SIG-M5 treated with dmso at 0.1 percent for 504 hours (cell line): ENCODE results near the gene LAMTOR3.
A peak's percentile ranks its signal among the peaks of the same experiment; 100 is the strongest.

Experiments used
- DNase-seq: peaks from one replicate; lab custom pipeline; 2025; ENCODE audit not compliant: unreplicated experiment; lab: John Stamatoyannopoulos, UW

Gene LAMTOR3

GRCh38 chr4:99863804-99864203 is 30.4 kb downstream of the LAMTOR3 start:
- no peak for DNase-seq

- DNase-seq, result no peak
Observed at GRCh38 chr4:99861120-99861905, 32.9 kb downstream of the LAMTOR3 start.

- DNase-seq, result no peak
Observed at GRCh38 chr4:99860521-99860920, 33.7 kb downstream of the LAMTOR3 start.

- no peak for DNase-seq
Observed at GRCh38 chr4:99859618-99860017, 34.6 kb downstream of the LAMTOR3 start.

GRCh38 chr4:99857307-99857706 is 36.9 kb downstream of the LAMTOR3 start:
- DNase-seq, result peak; percentile 93

- peak; percentile 88 for DNase-seq
Observed at GRCh38 chr4:99856166-99856565, 38.1 kb downstream of the LAMTOR3 start.

- DNase-seq, result peak; percentile 92
Observed at GRCh38 chr4:99855678-99856077, 38.5 kb downstream of the LAMTOR3 start.

- no peak for DNase-seq
Observed at GRCh38 chr4:99853999-99854398, 40.2 kb downstream of the LAMTOR3 start.

- no peak for DNase-seq
Observed at GRCh38 chr4:99853190-99853589, 41.0 kb downstream of the LAMTOR3 start.

- no peak for DNase-seq
Observed at GRCh38 chr4:99852199-99852749, 42.0 kb downstream of the LAMTOR3 start.

GRCh38 chr4:99848591-99849001 is 45.6 kb downstream of the LAMTOR3 start:
- no peak for DNase-seq

GRCh38 chr4:99847362-99847976 is 46.8 kb downstream of the LAMTOR3 start:
- peak; percentile 71 for DNase-seq

- DNase-seq, result no peak
Observed at GRCh38 chr4:99846891-99847290, 47.3 kb downstream of the LAMTOR3 start.

- no peak for DNase-seq
Observed at GRCh38 chr4:99845708-99846469, 48.3 kb downstream of the LAMTOR3 start.

- no peak for DNase-seq
Observed at GRCh38 chr4:99845179-99845578, 49.0 kb downstream of the LAMTOR3 start.

- DNase-seq, result no peak
Observed at GRCh38 chr4:99844048-99844447, 50.2 kb downstream of the LAMTOR3 start.

- DNase-seq, result no peak
Observed at GRCh38 chr4:99843413-99843812, 50.8 kb downstream of the LAMTOR3 start.

- no peak for DNase-seq
Observed at GRCh38 chr4:99841129-99841528, 53.1 kb downstream of the LAMTOR3 start.

- DNase-seq, result no peak
Observed at GRCh38 chr4:99838927-99839326, 55.3 kb downstream of the LAMTOR3 start.

- no peak for DNase-seq
Observed at GRCh38 chr4:99835942-99836341, 58.3 kb downstream of the LAMTOR3 start.

GRCh38 chr4:99834569-99834968 is 59.7 kb downstream of the LAMTOR3 start:
- no peak for DNase-seq

GRCh38 chr4:99833756-99834155 is 60.5 kb downstream of the LAMTOR3 start:
- no peak for DNase-seq
